Measurements from ENCODE around the gene ANK3.

ANK3 gene

GRCh38 chr10:60009710-60010383 is 379.8 kb downstream of the ANK3 start:
- TF ChIP-seq CTCF (IDR thresholded peaks at IDR 0.05; ENCODE audit: low read depth, low read length) = no peak
- DNase-seq (ENCODE audit: extremely low read depth, low read depth) = no peak

- TF ChIP-seq CTCF (IDR thresholded peaks at IDR 0.05; ENCODE audit: low read depth, low read length) = no peak
- no peak for DNase-seq (ENCODE audit: extremely low read depth, low read depth)
Measured at GRCh38 chr10:60009276-60009675, 380.4 kb downstream of the ANK3 start.

- DNase-seq (ENCODE audit: extremely low read depth, low read depth) = no peak
- TF ChIP-seq CTCF (IDR thresholded peaks at IDR 0.05; ENCODE audit: low read depth, low read length) = no peak
Measured at GRCh38 chr10:60008816-60009215, 380.9 kb downstream of the ANK3 start.

GRCh38 chr10:60006062-60006461 is 383.6 kb downstream of the ANK3 start:
- TF ChIP-seq CTCF (IDR thresholded peaks at IDR 0.05; ENCODE audit: low read depth, low read length) = no peak
- DNase-seq (ENCODE audit: extremely low read depth, low read depth) = no peak

- DNase-seq (ENCODE audit: extremely low read depth, low read depth) = no peak
Measured at GRCh38 chr10:60003651-60004523, 385.8 kb downstream of the ANK3 start.

GRCh38 chr10:60000747-60001146 is 388.9 kb downstream of the ANK3 start:
- no peak for DNase-seq (ENCODE audit: extremely low read depth, low read depth)
- TF ChIP-seq CTCF (IDR thresholded peaks at IDR 0.05; ENCODE audit: low read depth, low read length) = no peak

More at GRCh38 chr10:60003651-60004523, 385.8 kb downstream of the ANK3 start:
- no peak for TF ChIP-seq CTCF (IDR thresholded peaks at IDR 0.05; ENCODE audit: low read depth, low read length)
